Lower leg skin (tissue), 4 donors: Measurements from ENCODE around the gene SLC9A7. TPM values are rescaled to one million over a fixed set of nuclear protein-coding genes. Genes with fewer than 3 reads are reported as not detected.

Experiments used
- DNase-seq, 2 donors: peaks; one replicate each; pipeline ENCODE4 v3.0.0-alpha.2; 2019; ENCODE audit warnings: low spot score in 2 of 2
- H3K4me3 ChIP-seq: fragments of 200-600 bp; sonication (generic); 2 replicates; pipeline ENCODE4 v1.5.1; 2017; ENCODE audit warnings: mild to moderate bottlenecking, low read depth; ENCODE audit not compliant: poor library complexity, severe bottlenecking
- CTCF ChIP-seq, 3 donors: fragments of 450-650 bp; IDR thresholded peaks; one replicate each; pipeline ENCODE4 v1.5.1; 2016; ENCODE audit warnings: antibody characterized with exemption in 3 of 3, mild to moderate bottlenecking in 3 of 3, moderate library complexity in 2 of 3
- POLR2A ChIP-seq, 2 donors: fragments of 450-650 bp; IDR thresholded peaks; one replicate each; pipeline ENCODE4 v1.6.1; 2016 to 2017; ENCODE audit warnings: antibody characterized with exemption in 2 of 2, mild to moderate bottlenecking in 1 of 2, moderate library complexity in 1 of 2
- WGBS, 2 donors: methylation state at CpG; one replicate each; pipeline ENCODE4 v1.1.5; 2018; 5-methylcytosine and 5-hydroxymethylcytosine counted together
- intact Hi-C: fragments of 100-400 bp; cut with DNase I; formaldehyde crosslinking; loops from one replicate; pipeline ENCODE4 v1.15.0; 2023; ENCODE audit warnings: low total_unique reads
- total RNA-seq, 4 donors: library from RNA; depleted of rRNA; stranded (reverse); fragments of >200 nt; gene quantifications; one replicate each; pipeline ENCODE4 v1.1.0, GENCODE V29; 2016

Gene SLC9A7
- total RNA-seq, 4 donors from 2014 or later: 3.6 to 10.0 (median 6.8) TPM

- DNase-seq: no peak
- intact Hi-C loops: no loop called here
- TF ChIP-seq POLR2A (IDR thresholded peaks at IDR 0.05) (no peak), CTCF (IDR thresholded peaks at IDR 0.05) (no peak)
- H3K4me3 ChIP-seq: no peak overlapping the region
- 70 to 74% methylated on average over 3 of the region's 3 CpGs for WGBS, 2 donors
These were observed 77.1 kb downstream of the SLC9A7 start for GRCh38 chrX:46681849-46682248.

- H3K4me3 ChIP-seq: no peak overlapping the region
- no peak for DNase-seq
- WGBS, 2 donors: 98% methylated on average over 2 of the region's 2 CpGs
- intact Hi-C loops: no loop called here
- no peak for TF ChIP-seq CTCF (IDR thresholded peaks at IDR 0.05)
- no peak for TF ChIP-seq POLR2A (IDR thresholded peaks at IDR 0.05)
These were observed 80.7 kb downstream of the SLC9A7 start for GRCh38 chrX:46678232-46678631.

- TF ChIP-seq POLR2A (IDR thresholded peaks at IDR 0.05): no peak
- no peak for TF ChIP-seq CTCF (IDR thresholded peaks at IDR 0.05)
These were observed 82.2 kb downstream of the SLC9A7 start for GRCh38 chrX:46676399-46677356.

GRCh38 chrX:46673620-46674359 is 85.1 kb downstream of the SLC9A7 start:
- H3K4me3 ChIP-seq: no peak overlapping the region
- TF ChIP-seq POLR2A (IDR thresholded peaks at IDR 0.05) (no peak), CTCF (IDR thresholded peaks at IDR 0.05) (no peak)
- DNase-seq: no peak
- 69 to 85% methylated on average over 5 of the region's 5 CpGs for WGBS, 2 donors
- intact Hi-C loops: no loop called here

More at GRCh38 chrX:46676399-46677356, 82.2 kb downstream of the SLC9A7 start:
- WGBS, 2 donors: 81 to 95% methylated on average over 10 of the region's 10 CpGs
- H3K4me3 ChIP-seq: no peak overlapping the region
- no peak for DNase-seq
- intact Hi-C loops: no loop called here

GRCh38 chrX:46670316-46670715 is 88.6 kb downstream of the SLC9A7 start:
- WGBS, 2 donors: 72 to 92% methylated on average over 3 of the region's 3 CpGs
- TF ChIP-seq POLR2A (IDR thresholded peaks at IDR 0.05) (no peak), CTCF (IDR thresholded peaks at IDR 0.05) (no peak)
- H3K4me3 ChIP-seq: no peak overlapping the region
- intact Hi-C loops: no loop called here
- DNase-seq: no peak
